ENCODE data around the gene GNA15.
A peak's percentile ranks its signal among the peaks of the same experiment; 100 is the strongest.

Gene GNA15

DNA sequence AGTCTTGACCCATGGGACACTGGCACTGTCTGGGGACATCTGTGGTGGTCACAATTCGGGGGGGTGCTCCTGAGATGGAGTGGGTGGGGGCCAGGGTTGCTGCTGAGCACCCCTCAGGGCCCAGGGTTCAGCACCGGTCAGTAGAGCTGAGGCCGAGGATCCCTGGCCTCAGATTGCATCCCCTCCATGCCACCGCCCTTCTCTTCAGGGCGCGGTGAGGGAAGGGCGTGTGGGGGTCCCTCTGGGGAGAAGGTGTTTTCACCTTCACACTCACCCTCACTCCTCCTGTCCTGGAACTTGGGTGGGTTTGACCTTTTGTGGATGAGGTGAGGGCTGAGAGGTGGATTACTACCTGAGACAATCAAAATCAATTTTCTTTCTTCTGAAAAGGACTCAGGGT lies 28.2 kb upstream of the GNA15 start:
- DNase-seq: no peak

DNA sequence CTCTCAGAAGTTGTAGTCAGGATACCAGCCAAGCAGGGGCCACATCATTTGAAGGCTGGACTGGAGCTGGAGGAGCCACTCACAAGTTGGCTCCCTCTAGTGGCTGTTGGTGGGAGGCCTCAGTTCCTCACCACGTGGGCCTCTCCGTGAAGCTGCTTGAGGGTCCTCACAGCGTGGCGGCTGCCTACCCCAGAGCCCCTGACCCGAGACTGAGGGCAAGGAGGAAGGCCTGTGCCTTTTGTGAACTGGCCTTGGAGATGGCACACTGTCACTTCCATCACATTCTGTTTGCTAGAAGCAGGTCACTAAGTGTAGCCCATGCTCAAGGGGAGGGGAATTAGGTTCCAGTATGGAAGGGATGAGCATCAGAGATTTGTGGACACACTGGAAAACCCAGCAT lies 27.1 kb upstream of the GNA15 start:
- DNase-seq: peak; percentile 57 to 70

DNA sequence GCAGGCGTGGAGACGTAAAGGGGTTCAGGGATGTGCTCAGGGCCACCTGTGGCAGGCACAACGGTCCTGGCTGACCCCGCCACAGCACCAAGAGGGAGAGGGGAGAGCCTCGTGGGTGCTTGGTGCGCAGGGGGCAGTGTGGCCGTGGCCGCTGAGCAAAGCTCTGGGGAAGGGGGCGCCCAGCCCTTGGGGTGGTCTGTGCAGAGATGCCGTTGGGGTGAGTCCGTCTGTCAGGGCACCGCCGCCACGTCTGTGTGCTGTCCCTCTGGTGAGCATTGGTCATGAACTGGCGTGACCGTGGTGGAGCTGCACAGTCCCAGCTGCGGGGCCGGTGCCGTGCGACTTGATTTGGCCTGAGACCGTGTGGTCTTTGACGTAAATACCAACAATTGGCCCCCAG lies 26.3 kb upstream of the GNA15 start:
- DNase-seq: no peak

DNA sequence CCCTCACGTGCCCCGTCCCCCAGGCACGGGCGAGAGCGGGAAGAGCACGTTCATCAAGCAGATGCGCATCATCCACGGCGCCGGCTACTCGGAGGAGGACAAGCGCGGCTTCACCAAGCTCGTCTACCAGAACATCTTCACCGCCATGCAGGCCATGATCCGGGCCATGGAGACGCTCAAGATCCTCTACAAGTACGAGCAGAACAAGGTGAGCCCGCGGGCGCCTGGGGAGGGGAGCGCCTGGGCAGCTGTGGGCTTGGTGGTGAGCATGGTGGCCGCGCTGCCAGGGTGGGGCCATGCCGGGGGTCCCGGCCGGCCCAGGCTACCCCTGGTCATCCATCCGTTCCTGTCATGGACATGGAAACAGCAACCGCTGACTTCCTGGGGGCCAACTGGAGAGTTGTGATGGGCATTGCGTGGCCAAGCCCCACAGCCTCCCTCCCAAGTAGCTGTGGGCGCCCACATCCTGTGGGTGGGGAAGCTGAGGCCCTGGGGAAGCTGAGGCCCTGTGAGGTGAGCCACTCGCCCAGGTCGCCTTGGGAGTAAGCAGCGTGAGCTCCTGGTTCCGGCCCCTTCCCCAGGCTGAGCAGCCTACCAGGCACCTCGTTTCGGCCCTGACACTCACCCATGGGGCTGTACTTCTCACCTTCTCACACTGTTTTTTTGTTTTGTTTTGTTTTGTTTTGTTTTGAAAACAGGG lies 25.6 kb upstream of the GNA15 start:
- no peak for DNase-seq

DNA sequence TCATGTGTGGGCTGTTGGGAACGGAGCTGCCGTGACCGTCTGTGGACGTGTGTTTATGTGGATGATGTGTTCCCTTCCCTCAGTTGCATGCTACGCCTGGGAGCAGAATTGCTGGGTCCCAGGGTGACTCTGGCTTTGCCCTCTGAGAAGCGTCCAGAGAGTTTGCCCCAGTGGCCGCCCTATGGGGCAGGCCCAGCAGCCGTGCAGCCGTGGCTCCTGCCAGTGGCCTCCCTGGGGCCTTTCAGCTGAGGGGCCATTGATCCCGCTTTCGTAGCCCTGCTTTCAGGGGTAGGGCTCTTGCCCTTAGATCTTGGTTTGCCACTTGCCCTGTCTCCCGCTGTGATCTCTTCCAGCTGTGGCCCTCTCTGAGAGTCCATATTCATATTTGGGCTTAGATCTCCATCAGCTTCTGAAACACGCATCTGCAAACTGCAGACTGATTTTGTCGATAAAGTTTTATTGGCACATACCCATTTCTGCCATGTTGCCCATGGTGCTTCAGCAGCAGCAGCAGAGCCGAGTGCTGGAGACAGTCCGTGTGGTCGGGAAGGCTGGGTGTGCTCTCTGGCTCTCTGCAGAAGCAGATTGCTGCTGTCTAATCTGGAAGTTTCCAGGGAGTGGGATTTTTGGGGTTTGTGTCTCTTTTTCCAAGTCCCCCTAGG lies 24.1 kb upstream of the GNA15 start:
- DNase-seq: no peak

DNA sequence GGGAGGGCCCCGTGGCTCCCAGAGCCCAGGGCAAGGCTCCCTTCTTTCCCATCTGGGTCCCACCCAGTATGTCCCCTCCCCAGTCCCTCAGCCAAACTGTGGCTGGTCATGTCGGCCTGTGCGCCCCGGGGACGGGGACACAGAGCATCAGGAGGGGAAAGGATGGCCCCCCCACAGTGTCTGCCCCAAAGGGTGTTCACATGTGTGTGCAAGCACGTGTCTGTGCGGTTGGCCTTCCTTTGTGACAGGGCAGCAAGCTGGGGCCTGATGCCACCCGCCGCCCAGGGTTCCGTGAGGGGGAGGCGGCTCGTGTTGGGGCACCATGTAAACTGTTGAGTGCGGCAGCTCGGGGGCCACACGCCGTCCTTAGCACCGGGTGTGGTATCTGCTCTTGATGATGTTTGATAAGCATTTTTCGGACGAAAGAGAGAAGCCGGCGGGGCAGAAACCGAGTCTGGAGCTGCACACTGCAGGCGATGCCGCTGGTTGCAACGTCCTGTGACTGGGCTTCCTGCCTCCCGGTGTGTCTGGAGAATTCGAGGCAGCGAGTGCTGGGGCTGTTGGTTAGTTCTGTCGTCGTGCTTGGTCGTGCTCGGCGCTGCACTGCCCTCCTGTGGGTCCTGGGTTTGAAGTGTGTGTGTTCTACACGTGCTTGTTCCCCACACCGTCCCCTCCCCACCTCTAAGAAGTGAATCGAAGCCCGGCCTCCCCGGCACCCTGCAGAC lies 23.3 kb upstream of the GNA15 start:
- no peak for DNase-seq

DNA sequence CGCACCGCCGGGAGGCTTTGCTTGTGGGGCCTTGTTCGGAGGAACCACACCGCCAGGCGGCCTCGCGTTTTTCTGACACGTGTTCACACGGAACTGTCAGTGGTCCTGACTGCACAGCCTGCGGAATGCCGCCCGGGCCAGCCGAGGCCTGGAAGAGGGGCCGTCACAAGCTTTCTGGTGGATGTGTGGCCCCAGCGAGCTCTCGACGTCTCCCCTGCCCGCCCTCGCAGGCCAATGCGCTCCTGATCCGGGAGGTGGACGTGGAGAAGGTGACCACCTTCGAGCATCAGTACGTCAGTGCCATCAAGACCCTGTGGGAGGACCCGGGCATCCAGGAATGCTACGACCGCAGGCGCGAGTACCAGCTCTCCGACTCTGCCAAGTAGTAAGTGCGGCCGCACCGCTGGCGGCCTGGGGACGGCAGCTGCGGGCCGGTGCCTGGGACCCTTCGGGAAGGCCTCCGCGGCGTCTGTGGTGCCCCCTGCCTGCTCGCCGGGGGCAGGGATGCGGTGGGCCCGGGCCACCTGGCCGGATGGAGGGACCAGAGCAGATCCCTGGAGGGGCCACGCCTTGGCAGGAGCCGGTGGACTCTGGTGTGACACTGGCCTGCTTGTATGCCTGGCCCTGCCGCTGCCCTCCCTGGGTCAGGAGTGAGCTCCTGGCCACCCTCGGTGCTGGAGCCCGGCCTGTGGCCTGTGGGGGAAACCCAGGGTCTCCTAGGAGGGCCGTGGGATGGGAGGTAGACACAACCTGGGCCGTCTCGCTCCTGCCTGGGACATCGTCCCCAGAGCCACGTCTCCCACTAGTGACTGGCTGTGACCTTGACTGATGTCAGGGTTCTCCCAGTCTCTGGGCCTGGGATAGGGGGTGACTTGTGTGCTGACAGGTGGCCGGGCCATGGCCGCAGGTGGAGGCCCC lies 22.5 kb upstream of the GNA15 start:
- no peak for DNase-seq

DNA sequence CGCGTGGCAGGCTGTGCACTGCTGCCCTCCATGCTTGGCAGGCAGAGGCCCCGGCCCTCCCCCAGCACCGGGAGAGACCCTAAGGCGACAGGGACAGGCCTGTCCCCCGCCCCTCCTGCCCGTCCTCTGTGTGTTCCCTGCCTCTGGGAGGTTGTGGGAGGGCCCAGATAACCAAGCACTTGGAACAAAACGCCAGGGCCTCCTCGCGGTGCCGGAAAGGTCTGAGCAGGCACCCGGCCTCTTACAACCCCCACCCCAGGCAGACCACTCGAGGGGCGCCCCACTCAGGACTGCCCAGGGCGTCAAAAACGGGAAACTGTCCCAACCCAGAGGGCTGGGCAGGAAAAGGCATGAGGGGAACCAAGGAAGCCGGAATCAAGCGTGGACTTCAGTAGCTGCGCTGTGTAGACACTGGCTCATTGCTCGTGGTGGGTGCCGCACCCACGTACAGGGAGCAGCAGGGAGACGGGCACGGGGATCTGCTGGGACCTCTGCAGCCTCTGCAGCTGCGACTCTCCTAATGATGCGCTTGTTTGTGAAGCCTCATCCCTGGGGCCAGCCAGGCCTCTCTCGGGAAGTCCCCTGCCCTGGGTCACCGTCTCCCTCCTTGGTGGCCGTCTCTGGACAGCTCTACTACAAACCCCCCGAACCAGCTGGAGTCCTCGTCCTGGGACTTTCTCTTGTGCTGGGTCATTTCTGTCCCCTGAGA lies 21.7 kb upstream of the GNA15 start:
- DNase-seq: no peak

DNA sequence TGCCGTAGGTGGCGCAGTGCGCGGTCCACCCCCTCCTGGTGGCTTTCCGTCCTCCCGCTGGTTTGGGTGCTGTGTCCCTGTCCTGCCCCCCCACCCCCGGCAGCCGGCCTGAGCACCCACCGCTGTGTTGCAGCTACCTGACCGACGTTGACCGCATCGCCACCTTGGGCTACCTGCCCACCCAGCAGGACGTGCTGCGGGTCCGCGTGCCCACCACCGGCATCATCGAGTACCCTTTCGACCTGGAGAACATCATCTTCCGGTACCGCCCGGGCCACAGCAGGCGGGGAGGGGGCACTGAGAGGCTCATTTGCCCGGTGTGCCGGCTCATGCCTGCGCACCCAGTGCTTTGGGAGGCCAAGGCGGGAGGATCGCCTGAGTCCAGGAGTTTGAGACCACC lies 21.0 kb upstream of the GNA15 start:
- DNase-seq: no peak

DNA sequence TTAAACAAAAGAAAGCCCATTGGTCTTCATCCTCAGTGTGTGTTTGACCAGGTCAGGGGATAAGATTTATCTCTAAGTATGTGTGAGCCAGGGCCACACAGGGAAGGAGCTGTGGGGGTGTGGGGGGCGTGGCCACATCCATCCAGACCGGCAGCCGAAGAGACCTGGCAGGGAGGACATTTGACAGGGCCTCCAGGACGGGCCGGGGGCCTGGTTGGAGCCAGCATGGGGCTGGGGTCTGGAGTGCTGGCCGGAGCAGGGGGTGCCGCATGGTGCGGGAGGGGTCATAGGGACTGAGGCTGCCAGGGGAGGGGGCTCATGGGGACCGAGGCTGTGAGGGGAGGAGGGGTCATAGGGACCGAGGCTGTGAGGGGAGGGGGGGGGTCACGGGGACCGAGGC lies 20.4 kb upstream of the GNA15 start:
- no peak for DNase-seq

DNA sequence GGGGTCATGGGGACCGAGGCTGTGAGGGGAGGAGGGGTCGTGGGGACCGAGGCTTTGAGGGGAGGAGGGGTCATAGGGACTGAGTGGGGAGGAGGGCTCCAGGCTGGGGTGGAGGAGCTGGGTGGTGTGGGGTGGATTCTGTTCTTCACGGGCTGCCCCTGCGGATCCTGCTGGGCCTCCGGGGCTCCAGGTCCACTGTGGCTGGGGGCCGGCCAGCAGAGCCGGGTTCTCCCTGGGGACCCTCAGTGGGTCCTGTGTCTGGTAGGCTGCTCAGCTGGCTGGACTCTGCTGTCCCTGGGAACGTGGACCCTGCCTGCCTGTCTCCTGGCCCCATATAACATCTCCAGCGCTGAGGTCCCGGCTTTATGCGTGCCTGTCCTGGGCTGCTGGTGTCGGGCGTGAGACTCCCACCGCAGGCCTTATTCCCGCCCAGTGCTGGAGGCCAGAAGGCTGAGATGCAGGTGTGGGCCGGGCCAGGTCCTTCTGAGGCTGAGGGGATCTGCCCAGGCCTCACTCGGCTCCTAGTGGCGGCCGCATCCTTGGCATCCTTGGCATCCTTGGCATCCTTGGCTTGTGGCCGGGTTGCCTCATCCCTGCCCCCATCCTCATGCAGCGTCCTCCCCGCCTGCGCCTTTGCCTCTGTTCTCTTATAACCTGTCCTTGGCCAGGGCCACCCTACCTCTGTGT lies 19.8 kb upstream of the GNA15 start:
- no peak for DNase-seq

DNA sequence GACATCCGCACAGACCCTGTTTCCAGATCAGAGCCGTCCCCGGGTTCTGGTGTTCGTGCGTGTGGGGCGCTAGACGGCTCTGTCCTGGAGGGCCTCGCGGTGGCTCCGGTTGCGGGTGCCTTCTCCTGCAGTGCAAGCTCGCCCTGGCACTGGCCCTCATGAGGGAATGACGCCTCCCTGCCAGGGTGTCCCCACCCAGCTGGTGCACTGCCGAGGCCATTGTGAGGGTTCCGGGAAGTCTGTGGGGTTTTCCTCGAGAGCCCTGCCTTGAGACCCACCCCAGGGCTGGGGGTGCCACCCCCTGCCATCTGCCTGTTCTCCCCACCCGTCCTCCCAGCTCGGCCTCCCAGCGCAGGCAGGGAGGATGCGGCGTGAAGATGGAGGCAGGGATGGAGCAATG lies 19.2 kb upstream of the GNA15 start:
- no peak for DNase-seq

DNA sequence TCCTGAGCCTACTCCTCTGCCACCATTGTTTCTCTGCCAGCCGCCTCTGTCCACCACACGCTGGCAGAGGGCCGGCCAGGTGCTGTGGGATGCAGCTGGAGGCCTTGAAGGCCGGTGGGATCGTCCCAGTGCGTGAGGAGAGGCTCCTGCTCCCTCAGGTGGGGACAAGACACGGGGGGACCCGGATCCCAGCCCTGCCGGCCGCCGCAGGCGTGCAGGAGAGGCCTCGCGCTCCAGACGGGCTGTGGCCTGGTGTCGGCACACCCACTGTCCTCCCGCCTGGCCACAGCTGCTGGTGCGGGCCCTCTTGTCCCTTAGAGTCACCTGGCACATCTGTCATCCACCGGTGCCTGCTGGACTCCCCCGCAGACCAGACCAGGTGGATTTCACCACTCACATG lies 18.1 kb upstream of the GNA15 start:
- no peak for DNase-seq

DNA sequence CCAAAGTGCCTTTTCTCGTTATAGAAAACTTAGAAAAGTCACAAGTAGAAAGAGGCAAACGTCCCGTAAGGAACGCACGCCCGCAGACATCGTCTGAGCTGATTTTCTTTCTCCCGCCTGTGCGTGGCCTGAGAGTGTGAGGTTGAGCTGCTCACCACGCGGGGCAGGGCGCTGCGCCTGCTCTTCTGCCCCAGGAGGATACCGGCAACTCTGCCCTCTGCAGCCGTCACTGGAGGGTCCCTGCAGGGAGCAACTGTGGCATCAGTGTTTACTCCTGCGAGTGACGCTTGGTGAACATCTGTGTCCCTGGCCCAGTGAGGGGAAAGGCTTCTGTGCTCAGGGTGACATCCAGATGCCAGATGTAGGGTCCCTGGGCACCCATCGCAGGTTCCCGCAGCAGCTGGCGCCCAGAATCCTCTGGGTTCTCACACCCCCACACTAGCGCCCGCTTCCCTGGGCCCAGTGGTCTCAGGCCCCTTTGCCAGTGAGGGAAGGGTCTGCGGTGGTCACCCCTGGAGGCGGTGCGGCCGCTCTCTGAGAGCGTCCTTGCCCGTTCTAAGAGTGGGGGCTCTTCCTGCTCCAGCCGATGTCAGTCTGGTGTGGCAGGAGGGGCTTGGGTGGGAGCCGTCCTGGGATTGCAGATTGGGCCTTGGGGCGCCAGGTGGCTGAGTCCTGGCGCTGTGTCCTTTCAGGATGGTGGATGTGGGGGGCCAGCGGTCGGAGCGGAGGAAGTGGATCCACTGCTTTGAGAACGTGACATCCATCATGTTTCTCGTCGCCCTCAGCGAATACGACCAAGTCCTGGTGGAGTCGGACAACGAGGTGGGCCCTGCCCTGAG lies 17.4 kb upstream of the GNA15 start:
- DNase-seq: no peak

DNA sequence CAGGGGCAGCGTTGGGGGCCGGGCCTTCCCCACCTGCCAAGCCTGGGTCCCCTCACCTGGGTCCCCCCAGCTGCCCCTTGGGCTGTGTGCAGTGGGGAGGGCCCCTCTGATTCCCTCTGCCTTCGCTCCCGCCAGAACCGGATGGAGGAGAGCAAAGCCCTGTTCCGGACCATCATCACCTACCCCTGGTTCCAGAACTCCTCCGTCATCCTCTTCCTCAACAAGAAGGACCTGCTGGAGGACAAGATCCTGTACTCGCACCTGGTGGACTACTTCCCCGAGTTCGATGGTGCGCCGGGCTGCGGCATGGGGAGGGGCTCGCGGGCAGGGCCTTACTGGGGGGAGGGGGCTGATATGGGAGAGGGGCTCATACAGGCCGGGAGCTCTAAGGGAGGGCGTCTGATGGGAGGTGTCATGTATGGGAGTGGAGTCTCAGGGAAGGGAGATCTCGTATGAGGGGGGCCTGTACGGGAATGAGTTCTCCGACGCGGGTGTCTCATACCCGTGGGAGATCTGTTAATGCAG lies 16.7 kb upstream of the GNA15 start:
- no peak for DNase-seq

DNA sequence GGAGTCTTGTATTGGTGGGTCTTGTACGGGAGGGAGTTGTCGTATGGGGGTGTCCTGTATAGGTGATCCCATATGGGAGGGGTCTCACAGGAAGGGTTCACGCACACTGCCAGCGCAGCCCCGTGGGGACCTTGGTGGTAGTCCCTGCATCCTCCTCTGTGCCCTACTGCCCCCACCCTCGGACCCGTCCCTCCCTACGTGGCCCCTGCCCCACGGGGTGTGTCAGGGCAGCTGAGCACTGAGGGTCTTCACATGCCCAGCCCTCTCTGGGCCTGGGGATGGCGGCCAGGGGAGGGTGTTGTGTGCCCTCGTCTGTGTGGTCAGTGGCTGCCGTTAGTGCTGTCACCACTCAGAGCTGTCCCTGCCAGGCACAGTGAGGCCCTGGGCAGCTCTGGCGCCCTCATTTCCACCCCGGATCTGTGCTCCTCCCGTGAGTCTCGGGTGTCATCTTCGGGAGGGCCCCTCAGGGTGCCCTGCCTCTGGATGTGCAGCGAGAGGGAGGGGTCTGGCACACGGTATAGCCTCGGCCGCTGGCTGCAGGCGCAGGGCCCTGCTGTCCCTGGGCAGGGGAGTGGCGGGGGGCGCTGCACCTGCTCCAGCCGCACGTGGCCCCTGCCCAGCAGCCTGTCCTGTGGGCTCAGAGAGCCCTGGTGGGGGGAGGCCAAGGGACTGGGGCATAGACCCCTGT lies 16.0 kb upstream of the GNA15 start:
- no peak for DNase-seq

DNA sequence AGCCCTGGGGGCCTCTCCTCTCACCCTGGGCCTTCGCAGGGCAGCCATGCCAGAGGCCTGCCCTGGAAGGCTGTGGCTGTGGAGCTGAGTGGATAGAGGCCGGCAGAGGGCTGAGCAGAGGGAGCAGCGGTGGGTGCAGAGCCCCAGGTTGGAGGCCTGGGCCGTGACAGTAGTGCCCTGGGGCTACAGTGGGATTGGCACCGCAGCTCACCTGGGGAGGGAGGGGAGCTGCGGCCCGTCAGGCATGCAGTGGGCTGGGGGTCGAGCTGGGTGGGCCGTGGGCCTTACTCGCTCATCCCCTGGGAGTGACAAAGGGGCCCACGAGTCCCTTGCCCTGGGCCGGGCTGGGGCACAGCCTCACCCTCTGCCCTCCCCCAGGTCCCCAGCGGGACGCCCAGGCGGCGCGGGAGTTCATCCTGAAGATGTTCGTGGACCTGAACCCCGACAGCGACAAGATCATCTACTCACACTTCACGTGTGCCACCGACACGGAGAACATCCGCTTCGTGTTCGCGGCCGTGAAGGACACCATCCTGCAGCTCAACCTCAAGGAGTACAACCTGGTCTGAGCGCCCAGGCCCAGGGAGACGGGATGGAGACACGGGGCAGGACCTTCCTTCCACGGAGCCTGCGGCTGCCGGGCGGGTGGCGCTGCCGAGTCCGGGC lies 15.1 kb upstream of the GNA15 start:
- no peak for DNase-seq

DNA sequence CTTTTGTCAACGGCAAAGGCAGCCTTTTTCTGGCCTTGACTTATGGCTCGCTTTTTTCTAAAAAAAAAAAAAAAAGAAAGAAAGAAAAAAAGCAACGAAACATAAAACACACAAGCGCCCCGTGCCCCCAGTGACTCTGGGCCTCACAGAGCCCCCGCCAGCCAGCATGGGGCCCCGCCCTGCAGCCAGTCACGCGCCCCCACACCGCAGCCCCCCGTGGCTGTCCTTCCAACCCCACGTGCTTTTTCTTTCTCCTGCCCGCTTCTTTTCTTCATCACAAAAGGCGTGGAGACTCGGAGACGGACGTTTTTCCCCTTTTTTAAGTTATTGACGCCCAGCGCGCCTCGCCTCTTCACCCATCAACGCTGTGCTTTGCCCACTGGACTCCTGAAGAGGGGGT lies 14.4 kb upstream of the GNA15 start:
- DNase-seq: no peak

DNA sequence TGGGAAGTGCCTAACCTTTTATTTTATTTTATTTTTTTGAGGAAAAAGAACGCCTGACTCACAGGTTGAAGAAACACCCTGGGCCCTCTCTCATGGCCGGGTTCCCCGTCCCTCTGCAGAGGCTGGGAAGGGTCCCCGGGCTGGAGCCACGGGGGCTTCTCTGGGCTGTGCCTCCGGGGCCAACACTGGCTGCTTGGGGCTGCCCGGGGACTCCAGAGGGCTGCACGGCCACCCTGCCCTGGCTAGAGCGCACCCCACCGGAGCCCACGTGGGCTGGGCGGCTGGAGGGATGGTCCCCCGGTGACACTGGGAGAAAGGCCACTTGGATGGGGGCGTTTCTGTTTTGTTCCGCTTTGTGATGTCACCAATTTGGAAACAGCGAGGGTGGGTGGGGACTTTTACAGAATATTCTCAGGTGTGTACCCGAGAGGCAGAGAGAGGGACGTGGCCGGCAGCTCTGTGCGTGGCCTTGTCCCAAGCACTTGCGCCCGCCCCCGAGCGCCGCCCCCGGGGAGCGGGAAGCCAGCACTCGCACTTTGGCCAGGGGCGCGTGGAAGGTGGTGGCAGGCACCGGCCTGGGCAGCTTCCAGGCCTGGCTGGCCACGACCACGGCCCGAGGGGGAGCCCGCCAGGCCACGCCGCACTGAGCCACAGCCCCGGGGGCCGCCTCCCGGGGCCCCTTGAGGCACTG lies 13.9 kb upstream of the GNA15 start:
- no peak for DNase-seq
